ENCODE data around the gene TMEM218. TPM values are rescaled to one million over a fixed set of nuclear protein-coding genes. Genes with fewer than 3 reads are reported as not detected.
A peak's percentile ranks its signal among the peaks of the same experiment; 100 is the strongest.

TMEM218 gene
- total and polyA plus RNA-seq, 7 donors = 12.0 to 34.6 (median 23.3) TPM

GRCh38 chr11:125071846-125072217, 39.6 kb downstream of the TMEM218 start:
- intact Hi-C loops (cut with DNase I) = no loop called here
- Histone ChIP-seq H3K36me3 (no peaks in the 10 kb centered on the region), H3K4me3 (no peak overlapping the region), H3K27ac (peak overlapping the region; percentile 22 to 57 (median 35)), H3K27me3 (peaks cover 0 to 5% (median 4%) of the 10 kb centered on the region in 3 donors), H3K4me1 (no peaks in the 10 kb centered on the region), H3K9me3 (no peaks in the 10 kb centered on the region)
- no peak for TF ChIP-seq POLR2A (IDR thresholded peaks at IDR 0.05)
- no peak for TF ChIP-seq EP300 (IDR thresholded peaks at IDR 0.05)
- TF ChIP-seq POLR2AphosphoS5 (IDR thresholded peaks at IDR 0.05) = no peak
- no peak for TF ChIP-seq CTCF (IDR thresholded peaks at IDR 0.05)
- 62 to 81% methylated on average over 6 of the region's 6 CpGs for WGBS, 2 donors
- no peak for DNase-seq

- peak overlapping the region; percentile 22 to 57 (median 35) for H3K27ac ChIP-seq
- intact Hi-C loops (cut with DNase I) = no loop called here
- peak; percentile 69 for DNase-seq
- TF ChIP-seq POLR2AphosphoS5 (IDR thresholded peaks at IDR 0.05) (no peak), POLR2A (IDR thresholded peaks at IDR 0.05) (no peak), EP300 (IDR thresholded peaks at IDR 0.05) (no peak), CTCF (IDR thresholded peaks at IDR 0.05) (no peak)
- H3K27me3 ChIP-seq = peaks cover 0 to 5% (median 4%) of the 10 kb centered on the region in 3 donors
- no peaks in the 10 kb centered on the region for H3K36me3 ChIP-seq
- no peak overlapping the region for H3K4me3 ChIP-seq
- WGBS, 2 donors = 63 to 67% methylated on average over 5 of the region's 5 CpGs
- H3K9me3 ChIP-seq = no peaks in the 10 kb centered on the region
- H3K4me1 ChIP-seq = no peaks in the 10 kb centered on the region
Observed at GRCh38 chr11:125071435-125071834, 40.0 kb downstream of the TMEM218 start.

- Histone ChIP-seq H3K4me1 (no peaks in the 10 kb centered on the region), H3K9me3 (no peaks in the 10 kb centered on the region), H3K4me3 (no peak overlapping the region), H3K36me3 (no peaks in the 10 kb centered on the region), H3K27me3 (peaks cover 0 to 5% (median 4%) of the 10 kb centered on the region in 3 donors), H3K27ac (peak overlapping the region in 3 of 4 donors; percentile 25 to 62 (median 45))
- intact Hi-C loops (cut with DNase I) = no loop called here
- WGBS, 2 donors = 48 to 55% methylated on average over 7 of the region's 7 CpGs
- TF ChIP-seq EP300 (IDR thresholded peaks at IDR 0.05) (peak in 1 of 4 donors; percentile 17), CTCF (IDR thresholded peaks at IDR 0.05) (no peak), POLR2AphosphoS5 (IDR thresholded peaks at IDR 0.05) (peak in 2 of 4 donors; percentile 29 to 31)
- peak; percentile 86 for DNase-seq
Observed at GRCh38 chr11:125070699-125071254, 40.6 kb downstream of the TMEM218 start.

GRCh38 chr11:125069796-125070195, 41.6 kb downstream of the TMEM218 start:
- H3K36me3 ChIP-seq = no peaks in the 10 kb centered on the region
- intact Hi-C loops (cut with DNase I) = no loop called here
- H3K4me3 ChIP-seq = no peak overlapping the region
- H3K27ac ChIP-seq = peak overlapping the region; percentile 36 to 62 (median 44)
- no peaks in the 10 kb centered on the region for H3K9me3 ChIP-seq
- no peak for TF ChIP-seq POLR2A (IDR thresholded peaks at IDR 0.05)
- peaks cover 0 to 5% (median 4%) of the 10 kb centered on the region in 3 donors for H3K27me3 ChIP-seq
- no peaks in the 10 kb centered on the region for H3K4me1 ChIP-seq
- DNase-seq = no peak
- 69 to 70% methylated on average over 5 of the region's 5 CpGs for WGBS, 2 donors

- Histone ChIP-seq H3K27me3 (peaks cover 0 to 5% (median 4%) of the 10 kb centered on the region in 3 donors), H3K4me1 (no peaks in the 10 kb centered on the region), H3K4me3 (no peak overlapping the region), H3K27ac (peak overlapping the region in 1 of 4 donors; percentile 62), H3K36me3 (no peaks in the 10 kb centered on the region), H3K9me3 (no peaks in the 10 kb centered on the region)
- intact Hi-C loops (cut with DNase I) = no loop called here
- WGBS, 2 donors = 53 to 79% methylated on average over 4 of the region's 4 CpGs
- no peak for DNase-seq
- TF ChIP-seq CTCF (IDR thresholded peaks at IDR 0.05) (no peak), EP300 (IDR thresholded peaks at IDR 0.05) (no peak), POLR2AphosphoS5 (IDR thresholded peaks at IDR 0.05) (no peak), POLR2A (IDR thresholded peaks at IDR 0.05) (no peak)
Observed at GRCh38 chr11:125069008-125069407, 42.4 kb downstream of the TMEM218 start.
